GM12878 (cell line): ENCODE measurements around the gene TBCD. TPM values are rescaled to one million over a fixed set of nuclear protein-coding genes. Genes with fewer than 3 reads are reported as not detected.

Experiments used
- ATAC-seq: fragments of 200-7000 bp; cut with Tn5 transposase; 3 replicates; pipeline ENCODE4 v1.9.1; 2020; ENCODE audit warnings: mild to moderate bottlenecking, moderate library complexity
- BruUV-seq: library from RNA; stranded (reverse); fragments of 400-500 nt; replicated peaks from 2 replicates; lab custom pipeline; 2021; lab: Mats Ljungman, UMichigan
- CTCF ChIA-PET: fragments of 300-600 bp; sonication (Branson Sonifier 250); formaldehyde crosslinking; extraction: SDS; loops from one replicate; lab custom pipeline; 2021; ENCODE audit warnings: inconsistent platforms; lab: Yijun Ruan, JAX
- POLR2A ChIA-PET: fragments of 350-600 bp; formaldehyde crosslinking; extraction: SDS; loops from one replicate; lab custom pipeline; 2021; ENCODE audit warnings: inconsistent platforms; lab: Charles Lee
- RAD21 ChIA-PET: fragments of 300-600 bp; sonication (Branson Sonifier 250); formaldehyde crosslinking; loops from one replicate; lab custom pipeline; 2023; ENCODE audit warnings: antibody characterized with exemption; ENCODE audit not compliant: unreplicated experiment; lab: Charles Lee
- SMC1A ChIA-PET: fragments of 300-600 bp; sonication (Branson Sonifier 250); formaldehyde crosslinking; loops from one replicate; lab custom pipeline; 2023; ENCODE audit not compliant: unreplicated experiment, uncharacterized antibody; lab: Charles Lee
- DNase-seq: peaks from one replicate; pipeline ENCODE4 v3.0.0-alpha.2; 2011; ENCODE audit warnings: low read depth, low spot score
- FAIRE-seq: peaks from 3 replicates; lab custom pipeline; 2011; peaks lifted over from hg19 to GRCh38; lab: Jason Lieb, UNC
- H2AFZ ChIP-seq: 2 replicates; pipeline ENCODE4 v1.6.0; 2011; ENCODE audit warnings: low read depth, low read length, control low read depth; ENCODE audit not compliant: control insufficient read depth
- H3K27ac ChIP-seq: 2 replicates; pipeline ENCODE4 v1.5.1; 2011; ENCODE audit warnings: control low read depth; ENCODE audit not compliant: control insufficient read depth, insufficient read depth
- H3K27me3 ChIP-seq, 2 experiments: replicated peaks in 1 of 2; 2 replicates each; pipeline versions ENCODE4 v1.6.0 to v1.6.1; 2011; ENCODE audit warnings: low read length in 1 of 2; ENCODE audit not compliant: control insufficient read depth in 2 of 2, insufficient read depth in 2 of 2
- H3K36me3 ChIP-seq, 2 experiments: 2 replicates each; pipeline ENCODE4 v1.5.1; 2011; ENCODE audit warnings: low read length in 1 of 2; ENCODE audit not compliant: control insufficient read depth in 2 of 2, insufficient read depth in 2 of 2
- H3K4me1 ChIP-seq: 2 replicates; pipeline ENCODE4 v1.6.1; 2011; ENCODE audit warnings: mild to moderate bottlenecking, low read length, moderate library complexity, mixed read lengths; ENCODE audit not compliant: control insufficient read depth, insufficient read depth
- H3K4me2 ChIP-seq: 2 replicates; pipeline ENCODE4 v1.6.0; 2011; ENCODE audit warnings: control low read depth; ENCODE audit not compliant: control insufficient read depth, insufficient read depth
- H3K4me3 ChIP-seq: fragments of 200-600 bp; sonication (generic); 2 replicates; pipeline ENCODE4 v1.5.1; 2016
- H3K79me2 ChIP-seq: 2 replicates; pipeline ENCODE4 v1.6.0; 2011; ENCODE audit warnings: low read length; ENCODE audit not compliant: control insufficient read depth, insufficient read depth
- H3K9ac ChIP-seq: 2 replicates; pipeline ENCODE4 v1.8.0; 2011; ENCODE audit warnings: low read length, control low read depth, mixed read lengths; ENCODE audit not compliant: control insufficient read depth, insufficient read depth
- H3K9me3 ChIP-seq: replicated peaks from 3 replicates; pipeline ENCODE4 v1.5.1; 2011; ENCODE audit warnings: mild to moderate bottlenecking, low read length; ENCODE audit not compliant: control insufficient read depth, insufficient read depth
- H4K20me1 ChIP-seq: 2 replicates; pipeline ENCODE4 v1.6.0; 2011; ENCODE audit not compliant: control insufficient read depth, insufficient read depth
- ATF3 ChIP-seq: IDR thresholded peaks from 2 replicates; pipeline ENCODE4 v1.6.1; 2011; ENCODE audit warnings: low read depth, mild to moderate bottlenecking, low read length, moderate library complexity, borderline replicate concordance; ENCODE audit errors: extremely low read depth
- E2F4 ChIP-seq: IDR thresholded peaks from 2 replicates; pipeline ENCODE4 v1.6.1; 2012; ENCODE audit warnings: low read depth, low read length, improper control_type of control experiment
- GATAD2B ChIP-seq: fragments of 450-650 bp; conservative IDR thresholded peaks from 2 replicates; pipeline ENCODE4 v1.6.1; 2017; ENCODE audit warnings: low read depth, mild to moderate bottlenecking, moderate library complexity
- IKZF2 ChIP-seq, 2 experiments: fragments of 450-650 bp; IDR thresholded peaks; 2 replicates each; pipeline ENCODE4 v1.6.1; 2017; ENCODE audit warnings: mild to moderate bottlenecking in 2 of 2, moderate library complexity in 2 of 2
- JUND ChIP-seq: IDR thresholded peaks from 2 replicates; pipeline ENCODE4 v1.6.1; 2012; ENCODE audit warnings: low read depth, mild to moderate bottlenecking, low read length, improper control_type of control experiment, moderate library complexity
- LARP7 ChIP-seq: fragments of 450-650 bp; IDR thresholded peaks from 2 replicates; pipeline ENCODE4 v1.6.1; 2017; ENCODE audit warnings: mild to moderate bottlenecking
- MEF2B ChIP-seq: fragments of 450-650 bp; IDR thresholded peaks from 2 replicates; pipeline ENCODE4 v1.6.1; 2018; ENCODE audit warnings: mild to moderate bottlenecking, moderate library complexity; ENCODE audit not compliant: partially characterized antibody, poor library complexity, severe bottlenecking
- MTA2 ChIP-seq: fragments of 450-650 bp; IDR thresholded peaks from 2 replicates; pipeline ENCODE4 v1.6.1; 2016; ENCODE audit warnings: low read depth, mild to moderate bottlenecking, moderate library complexity
- MTA3 ChIP-seq: IDR thresholded peaks from 2 replicates; pipeline ENCODE4 v1.6.1; 2012; ENCODE audit warnings: low read length, inconsistent platforms, borderline replicate concordance
- NBN ChIP-seq: fragments of 450-650 bp; IDR thresholded peaks from 2 replicates; pipeline ENCODE4 v1.6.1; 2016
- SMAD1 ChIP-seq: fragments of 450-650 bp; IDR thresholded peaks from 2 replicates; pipeline ENCODE4 v1.6.1; 2018; ENCODE audit warnings: mild to moderate bottlenecking, low read depth; ENCODE audit not compliant: partially characterized antibody
- SRF ChIP-seq, 2 experiments: IDR thresholded peaks; 2 replicates each; pipeline ENCODE4 v1.6.1; 2011; ENCODE audit warnings: low read depth in 2 of 2, low read length in 2 of 2, mild to moderate bottlenecking in 1 of 2, moderate library complexity in 1 of 2
- ZBTB33 ChIP-seq: fragments of 450-650 bp; IDR thresholded peaks from 2 replicates; pipeline ENCODE4 v1.6.1; 2017; ENCODE audit warnings: mild to moderate bottlenecking
- ZNF217 ChIP-seq: fragments of 450-650 bp; IDR thresholded peaks from 2 replicates; pipeline ENCODE4 v1.6.1; 2017; ENCODE audit warnings: antibody characterized with exemption, mild to moderate bottlenecking
- WGBS: methylation state at CpG from one replicate; pipeline ENCODE4 v1.1.6; 2016; ENCODE audit warnings: low lambda C conversion rate; ENCODE audit not compliant: insufficient replicate concordance, insufficient coverage; ENCODE audit errors: missing lambda C conversion rate; 5-methylcytosine and 5-hydroxymethylcytosine counted together
- in situ Hi-C: fragments of 300-500 bp; cut with MboI; formaldehyde crosslinking; loops from 9 replicates; pipeline ENCODE4 v1.14.3; 2018; ENCODE audit warnings: mixed read lengths
- intact Hi-C: fragments of 100-400 bp; cut with micrococcal nuclease; formaldehyde crosslinking; loops from one replicate; pipeline ENCODE4 v1.14.2; 2022; ENCODE audit not compliant: unreplicated experiment
- polyA plus RNA-seq, 11 experiments: library from polyadenylated mRNA; depleted of rRNA in 4 of 11; unstranded in 6 of 11; stranded (reverse) in 5 of 11; fragments of >200 nt; fragmentation: Nextera tagmentation in 4 of 11; fragmentation: Illumina TruSeq in 1 of 11; extraction: Ambion mirVana in 4 of 11; extraction: Trizol in 1 of 11; gene quantifications; 1 replicate in 1 of 11; 2 replicates in 10 of 11; pipeline versions ENCODE4 v1.2.1 to v1.2.3, GENCODE V29; 2011 to 2016; ENCODE audit warnings: inconsistent platforms in 2 of 11, missing spikeins in 2 of 11, low read depth in 1 of 11
- total RNA-seq, 4 experiments: library from RNA; depleted of rRNA in 3 of 4; stranded (reverse); fragments of >200 nt in 3 of 4; fragmentation: Illumina TruSeq in 1 of 4; extraction: Trizol in 1 of 4; gene quantifications; 2 replicates each; pipeline versions ENCODE4 v1.2.1 to v1.2.3, GENCODE V29; 2013 to 2021
- TF ChIP-seq, protein P1 (sequence below): IDR thresholded peaks from 2 replicates; pipeline ENCODE4 v1.6.1; 2012; ENCODE audit warnings: mild to moderate bottlenecking, low read depth, low read length

Gene TBCD
- total and polyA plus RNA-seq, 10 of the 15 experiments (the other 5 are each of a cell fraction or from before 2014, with no cell fraction given) = 10.3 to 114 (median 52.4) TPM

DNA sequence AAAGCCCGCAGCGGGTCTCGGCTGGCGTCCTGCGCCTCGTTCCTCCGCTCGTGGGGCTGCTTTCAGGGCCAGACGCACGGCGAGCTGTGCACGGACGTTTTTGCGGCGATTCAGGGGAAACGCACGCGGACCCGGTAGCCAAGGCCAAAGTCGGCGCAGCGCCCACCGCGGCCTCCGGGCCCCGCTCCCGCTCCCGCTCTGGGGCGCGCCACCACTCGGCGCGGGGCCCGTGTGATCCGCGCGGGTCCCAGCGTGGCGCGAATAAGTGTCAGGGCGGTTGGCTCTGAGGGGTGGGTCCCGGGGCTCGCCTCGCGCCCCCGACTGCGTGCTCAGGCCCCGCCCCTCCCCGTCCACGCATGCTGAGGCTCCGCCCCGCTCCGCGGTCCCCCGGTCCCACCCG, 694 bp upstream of the TBCD start:
- in situ Hi-C loops (no loop called here), intact Hi-C loops (loop anchor here (10.0 kb wide), 1 partner anchor 106 kb away; the partner anchor contains the start of gene WDR45B)
- ChIA-PET SMC1A (no interaction called here), RAD21 (no interaction called here), CTCF (no interaction called here), POLR2A (no interaction called here)
- Histone ChIP-seq H3K4me1 (0 out of 2 replicates have a peak, but pooled peaks cover 2% of the 10 kb centered on the region), H3K27ac (no peak overlapping the region), H2AFZ (peak overlapping the region; percentile 87), H3K79me2 (peaks cover 16% of the 10 kb centered on the region), H3K4me3 (peak overlapping the region; percentile 60; the same call in 1 of the 2 replicates), H4K20me1 (no peaks in the 10 kb centered on the region), H3K36me3 (no peaks in the 10 kb centered on the region), H3K9me3 (no peaks in the 10 kb centered on the region; the same call in 2 of the 3 replicates), H3K9ac (no peak overlapping the region), H3K4me2 (peak overlapping the region; percentile 79), H3K27me3 (no peaks in the 10 kb centered on the region)
- ATAC-seq (peak; percentile 63), FAIRE-seq (no peak), DNase-seq (no peak)
- no TSS peak for BruUV-seq
- WGBS = 1% methylated on average over 31 of the region's 56 CpGs
- TF ChIP-seq ATF3 = no peak
- TF ChIP-seq NBN = no peak
- TF ChIP-seq MEF2B = no peak
- TF ChIP-seq ZBTB33 = no peak
- TF ChIP-seq ZNF217 = 0 out of 2 replicates have a peak, but pooled peaks have one; percentile 19
- no peak for TF ChIP-seq JUND
- TF ChIP-seq MTA2 = no peak
- peak; percentile 82; the same call in 1 of the 2 replicates for TF ChIP-seq LARP7
- TF ChIP-seq, protein P1, sequence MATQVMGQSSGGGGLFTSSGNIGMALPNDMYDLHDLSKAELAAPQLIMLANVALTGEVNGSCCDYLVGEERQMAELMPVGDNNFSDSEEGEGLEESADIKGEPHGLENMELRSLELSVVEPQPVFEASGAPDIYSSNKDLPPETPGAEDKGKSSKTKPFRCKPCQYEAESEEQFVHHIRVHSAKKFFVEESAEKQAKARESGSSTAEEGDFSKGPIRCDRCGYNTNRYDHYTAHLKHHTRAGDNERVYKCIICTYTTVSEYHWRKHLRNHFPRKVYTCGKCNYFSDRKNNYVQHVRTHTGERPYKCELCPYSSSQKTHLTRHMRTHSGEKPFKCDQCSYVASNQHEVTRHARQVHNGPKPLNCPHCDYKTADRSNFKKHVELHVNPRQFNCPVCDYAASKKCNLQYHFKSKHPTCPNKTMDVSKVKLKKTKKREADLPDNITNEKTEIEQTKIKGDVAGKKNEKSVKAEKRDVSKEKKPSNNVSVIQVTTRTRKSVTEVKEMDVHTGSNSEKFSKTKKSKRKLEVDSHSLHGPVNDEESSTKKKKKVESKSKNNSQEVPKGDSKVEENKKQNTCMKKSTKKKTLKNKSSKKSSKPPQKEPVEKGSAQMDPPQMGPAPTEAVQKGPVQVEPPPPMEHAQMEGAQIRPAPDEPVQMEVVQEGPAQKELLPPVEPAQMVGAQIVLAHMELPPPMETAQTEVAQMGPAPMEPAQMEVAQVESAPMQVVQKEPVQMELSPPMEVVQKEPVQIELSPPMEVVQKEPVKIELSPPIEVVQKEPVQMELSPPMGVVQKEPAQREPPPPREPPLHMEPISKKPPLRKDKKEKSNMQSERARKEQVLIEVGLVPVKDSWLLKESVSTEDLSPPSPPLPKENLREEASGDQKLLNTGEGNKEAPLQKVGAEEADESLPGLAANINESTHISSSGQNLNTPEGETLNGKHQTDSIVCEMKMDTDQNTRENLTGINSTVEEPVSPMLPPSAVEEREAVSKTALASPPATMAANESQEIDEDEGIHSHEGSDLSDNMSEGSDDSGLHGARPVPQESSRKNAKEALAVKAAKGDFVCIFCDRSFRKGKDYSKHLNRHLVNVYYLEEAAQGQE = no peak
- no peak for TF ChIP-seq SMAD1
- TF ChIP-seq SRF (IDR thresholded peaks at IDR 0.05; ENCODE audit: low read depth in 2 of 2, low read length in 2 of 2) = no peak
- peak; percentile 15; the same call in 1 of the 2 replicates for TF ChIP-seq GATAD2B
- TF ChIP-seq IKZF2 (IDR thresholded peaks at IDR 0.05) = no peak
- no peak for TF ChIP-seq E2F4
- no peak for TF ChIP-seq MTA3
